Fibroblast of villous mesenchyme (primary cell): Measurements from ENCODE around the gene SMDT1. TPM values are rescaled to one million over a fixed set of nuclear protein-coding genes. Genes with fewer than 3 reads are reported as not detected.

Experiments
- DNase-seq: peaks from one replicate; pipeline ENCODE4 v3.0.0-alpha.2; 2010; ENCODE audit warnings: low read depth
- H3K4me3 ChIP-seq: 2 replicates; pipeline ENCODE4 v1.5.1; 2011; ENCODE audit warnings: low read depth, mild to moderate bottlenecking, low read length
- CTCF ChIP-seq: IDR thresholded peaks from 2 replicates; pipeline ENCODE4 v1.5.1; 2012; ENCODE audit warnings: low read depth, mild to moderate bottlenecking, low read length; ENCODE audit not compliant: insufficient read depth
- total RNA-seq: library from RNA; depleted of rRNA; stranded (reverse); fragments of >200 nt; gene quantifications from 2 replicates; pipeline ENCODE4 v1.2.3, GENCODE V29; 2012

Gene SMDT1
- total RNA-seq, 1 donor = 5.2 TPM

- no peak overlapping the region for H3K4me3 ChIP-seq
- DNase-seq = no peak
- no peak for TF ChIP-seq CTCF
These were observed 2.6 kb upstream of the SMDT1 start for GRCh38 chr22:42076764-42077485.

GRCh38 chr22:42077486-42078125, 1.9 kb upstream of the SMDT1 start:
- no peak for TF ChIP-seq CTCF
- DNase-seq = no peak
- H3K4me3 ChIP-seq = no peak overlapping the region

- peak; percentile 64 for DNase-seq
- TF ChIP-seq CTCF = no peak
- peak overlapping the region; percentile 85 for H3K4me3 ChIP-seq
These were observed 806 bp upstream of the SMDT1 start for GRCh38 chr22:42078469-42079318.

- peak; percentile 70 for DNase-seq
- H3K4me3 ChIP-seq = peak overlapping the region; percentile 85
- no peak for TF ChIP-seq CTCF
These were observed 787 bp downstream of the SMDT1 start for GRCh38 chr22:42080287-42080686.

- no peak overlapping the region for H3K4me3 ChIP-seq
- DNase-seq = no peak
- TF ChIP-seq CTCF = no peak
These were observed 3.6 kb downstream of the SMDT1 start for GRCh38 chr22:42083119-42083518.

- no peak overlapping the region for H3K4me3 ChIP-seq
- DNase-seq = no peak
- no peak for TF ChIP-seq CTCF
These were observed 5.4 kb downstream of the SMDT1 start for GRCh38 chr22:42084874-42085273.
